ENCODE measurements around the gene RCN2. TPM values are rescaled to one million over a fixed set of nuclear protein-coding genes. Genes with fewer than 3 reads are reported as not detected.

The RCN2 gene
- total RNA-seq, 1 donor from 2014 or later = 32.8 TPM

DNA sequence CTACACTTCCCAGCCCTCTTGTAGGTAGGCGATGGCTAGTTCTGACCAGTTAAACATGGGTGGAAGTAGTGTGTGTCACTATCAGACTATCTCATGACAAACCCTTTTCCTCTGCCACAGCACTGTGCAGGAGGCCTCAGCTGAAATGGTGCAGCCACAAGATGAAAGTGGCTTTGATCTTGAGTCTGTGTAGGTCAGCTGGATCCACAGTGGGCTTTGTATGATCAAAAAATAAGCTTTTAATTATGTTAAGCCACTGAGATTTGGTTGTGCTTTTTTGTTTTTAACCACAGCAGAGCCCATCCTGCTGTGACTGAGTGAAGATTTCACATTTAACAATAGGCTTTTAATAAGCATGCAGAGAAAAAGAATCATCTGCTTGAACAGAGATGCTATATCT is 19.7 kb downstream of the RCN2 start:
- Histone ChIP-seq H3K27ac (no peak overlapping the region), H3K9me3 (no peaks in the 10 kb centered on the region), H3K36me3 (peaks cover 35% of the 10 kb centered on the region), H3K4me1 (no peaks in the 10 kb centered on the region), H3K27me3 (ENCODE audit: low read depth) (no peaks in the 10 kb centered on the region), H3K4me3 (no peak overlapping the region)
- ATAC-seq = no peak
- intact Hi-C loops (cut with DNase I) = no loop called here
- DNase-seq = no peak
- TF ChIP-seq, protein P1, sequence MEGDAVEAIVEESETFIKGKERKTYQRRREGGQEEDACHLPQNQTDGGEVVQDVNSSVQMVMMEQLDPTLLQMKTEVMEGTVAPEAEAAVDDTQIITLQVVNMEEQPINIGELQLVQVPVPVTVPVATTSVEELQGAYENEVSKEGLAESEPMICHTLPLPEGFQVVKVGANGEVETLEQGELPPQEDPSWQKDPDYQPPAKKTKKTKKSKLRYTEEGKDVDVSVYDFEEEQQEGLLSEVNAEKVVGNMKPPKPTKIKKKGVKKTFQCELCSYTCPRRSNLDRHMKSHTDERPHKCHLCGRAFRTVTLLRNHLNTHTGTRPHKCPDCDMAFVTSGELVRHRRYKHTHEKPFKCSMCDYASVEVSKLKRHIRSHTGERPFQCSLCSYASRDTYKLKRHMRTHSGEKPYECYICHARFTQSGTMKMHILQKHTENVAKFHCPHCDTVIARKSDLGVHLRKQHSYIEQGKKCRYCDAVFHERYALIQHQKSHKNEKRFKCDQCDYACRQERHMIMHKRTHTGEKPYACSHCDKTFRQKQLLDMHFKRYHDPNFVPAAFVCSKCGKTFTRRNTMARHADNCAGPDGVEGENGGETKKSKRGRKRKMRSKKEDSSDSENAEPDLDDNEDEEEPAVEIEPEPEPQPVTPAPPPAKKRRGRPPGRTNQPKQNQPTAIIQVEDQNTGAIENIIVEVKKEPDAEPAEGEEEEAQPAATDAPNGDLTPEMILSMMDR (IDR thresholded peaks at IDR 0.05) = no peak

DNA sequence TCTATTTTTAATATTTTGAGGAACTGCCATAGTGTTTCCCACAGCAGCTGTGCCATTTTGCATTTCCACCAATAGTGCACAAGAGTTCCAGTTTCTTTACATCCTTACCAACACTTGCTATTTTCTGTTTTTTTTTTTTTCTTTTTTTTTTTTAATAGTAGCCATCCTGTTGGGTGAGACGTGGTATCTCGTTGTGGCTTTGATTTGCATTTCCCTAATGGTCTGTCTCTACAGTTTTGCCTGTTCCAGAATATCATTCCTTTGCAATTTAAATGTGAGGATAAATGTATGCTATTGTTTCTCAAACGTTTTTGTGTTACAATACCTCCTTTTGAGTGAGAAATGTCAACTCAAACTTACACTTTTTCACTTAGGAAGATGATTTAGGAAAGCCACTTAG is 22.4 kb downstream of the RCN2 start:
- no peak overlapping the region for H3K4me3 ChIP-seq
- H3K36me3 ChIP-seq = peaks cover 13% of the 10 kb centered on the region
- H3K9me3 ChIP-seq = no peaks in the 10 kb centered on the region
- no peak for DNase-seq
- TF ChIP-seq, protein P1 (IDR thresholded peaks at IDR 0.05) = no peak
- no peak for ATAC-seq
- H3K27ac ChIP-seq = no peak overlapping the region
- no peaks in the 10 kb centered on the region for H3K4me1 ChIP-seq
- intact Hi-C loops (cut with DNase I) = no loop called here
- H3K27me3 ChIP-seq (ENCODE audit: low read depth) = no peaks in the 10 kb centered on the region

DNA sequence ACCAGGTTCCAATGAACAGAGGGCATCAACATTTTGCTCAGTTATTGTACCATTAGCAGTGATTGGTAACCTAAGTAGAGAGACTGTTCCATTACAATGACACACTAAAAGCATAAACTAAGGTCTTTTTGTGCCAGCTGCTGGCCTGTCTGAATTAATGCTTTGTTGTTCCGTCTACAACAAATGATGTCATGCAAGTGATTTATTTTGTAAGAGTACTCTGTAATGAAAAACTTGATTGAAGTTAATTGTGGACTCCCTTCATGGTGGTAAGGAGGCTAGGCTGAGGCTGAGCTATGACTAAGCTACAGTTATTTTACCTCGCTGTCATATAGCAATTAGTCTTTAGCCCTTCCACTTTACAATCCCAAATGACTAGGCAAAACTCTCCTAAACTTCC is 23.2 kb downstream of the RCN2 start:
- Histone ChIP-seq H3K27me3 (ENCODE audit: low read depth) (no peaks in the 10 kb centered on the region), H3K36me3 (peaks cover 5% of the 10 kb centered on the region), H3K9me3 (no peaks in the 10 kb centered on the region), H3K4me3 (no peak overlapping the region), H3K27ac (no peak overlapping the region), H3K4me1 (no peaks in the 10 kb centered on the region)
- TF ChIP-seq, protein P1 (IDR thresholded peaks at IDR 0.05) = no peak
- no peak for DNase-seq
- ATAC-seq = no peak
- intact Hi-C loops (cut with DNase I) = no loop called here

DNA sequence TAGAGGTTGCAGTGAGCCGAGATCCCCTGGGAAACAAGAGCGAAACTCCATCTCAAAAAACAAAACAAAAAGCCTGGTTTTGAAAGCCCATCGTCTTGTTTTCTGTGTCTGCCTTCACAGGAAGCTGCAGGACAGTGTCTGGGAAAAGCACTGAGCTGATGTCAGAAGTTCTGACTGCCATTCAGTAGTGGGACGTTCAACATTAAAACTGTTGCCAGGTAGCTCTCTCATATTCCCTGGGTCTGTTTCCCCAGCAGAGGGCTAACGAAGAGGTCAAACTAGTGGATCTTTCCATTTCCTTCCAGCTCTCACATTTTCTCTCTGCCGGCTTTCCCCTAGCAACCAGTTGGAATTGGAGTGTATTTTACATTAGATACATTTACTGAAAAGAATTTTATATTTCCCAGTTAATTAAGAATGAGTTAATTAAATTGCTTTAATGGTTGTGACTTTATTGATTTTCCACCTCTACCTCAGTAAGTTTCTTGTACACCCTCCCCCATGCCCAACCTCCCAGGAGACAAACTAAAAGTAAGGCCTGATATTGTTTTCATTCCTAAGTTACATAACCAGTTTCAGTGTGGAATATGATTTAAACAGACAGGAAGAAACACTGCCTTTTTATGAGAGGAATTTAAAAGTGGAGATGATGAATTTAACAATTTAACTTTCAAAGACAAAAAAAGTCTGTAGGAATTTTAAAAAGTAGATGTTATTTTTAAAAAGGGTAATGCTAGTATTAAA is 29.9 kb downstream of the RCN2 start:
- Histone ChIP-seq H3K4me3 (no peak overlapping the region), H3K27me3 (ENCODE audit: low read depth) (no peaks in the 10 kb centered on the region), H3K36me3 (no peaks in the 10 kb centered on the region), H3K27ac (no peak overlapping the region), H3K4me1 (no peaks in the 10 kb centered on the region), H3K9me3 (no peaks in the 10 kb centered on the region)
- no peak for DNase-seq
- ATAC-seq = no peak
- TF ChIP-seq, protein P1 (IDR thresholded peaks at IDR 0.05) = no peak
- intact Hi-C loops (cut with DNase I) = no loop called here

DNA sequence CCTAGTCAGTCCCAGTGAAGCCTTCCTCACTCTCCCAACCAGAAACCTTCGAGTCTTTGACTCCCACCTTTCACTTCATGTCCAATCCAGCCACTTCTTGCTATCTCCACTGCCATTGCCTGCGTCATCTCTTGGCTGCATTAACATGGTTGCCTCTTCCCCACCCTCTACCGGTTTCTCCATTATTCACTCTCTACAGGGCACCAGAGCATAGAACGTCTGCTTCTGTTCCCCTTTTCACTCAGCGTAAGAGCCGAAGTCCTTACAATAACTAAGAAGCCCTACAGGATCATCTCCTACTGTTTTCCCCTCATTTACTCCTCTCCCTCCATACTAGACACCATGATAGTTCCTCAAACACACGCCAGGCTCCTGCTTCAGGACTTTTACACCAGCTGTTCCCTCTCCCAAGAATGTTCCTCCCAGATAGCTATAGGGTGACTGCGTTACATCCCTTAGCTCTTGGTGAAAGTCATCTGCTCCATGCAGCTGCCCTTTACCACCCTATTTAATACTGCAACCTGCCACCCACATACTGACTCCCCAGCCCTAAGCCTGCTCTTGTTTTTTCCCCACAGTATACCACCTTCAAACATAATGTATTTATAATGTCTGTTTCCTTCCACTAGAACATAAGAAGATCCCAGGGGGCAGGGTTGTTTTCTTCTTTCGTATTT is 30.9 kb downstream of the RCN2 start:
- TF ChIP-seq, protein P1 (IDR thresholded peaks at IDR 0.05) = no peak
- intact Hi-C loops (cut with DNase I) = no loop called here
- ATAC-seq = no peak

More for the DNA sequence above, 30.9 kb downstream of the RCN2 start:
- Histone ChIP-seq H3K4me1 (no peaks in the 10 kb centered on the region), H3K9me3 (no peaks in the 10 kb centered on the region), H3K27me3 (ENCODE audit: low read depth) (no peaks in the 10 kb centered on the region), H3K27ac (no peak overlapping the region), H3K4me3 (no peak overlapping the region), H3K36me3 (no peaks in the 10 kb centered on the region)
- DNase-seq = no peak
